GM19455 (cell line): ENCODE measurements around the gene SHE.
"Not testable (repeated sequence)": the region's sequence is repeated elsewhere in the genome, so short reads cannot be mapped to it uniquely, and the experiment has no call there.

Source experiments
- ATAC-seq: cut with Tn5 transposase; IDR thresholded peaks from one replicate; pipeline ENCODE4 v1.9.1; 2021; ENCODE audit not compliant: unreplicated experiment

SHE gene

DNA sequence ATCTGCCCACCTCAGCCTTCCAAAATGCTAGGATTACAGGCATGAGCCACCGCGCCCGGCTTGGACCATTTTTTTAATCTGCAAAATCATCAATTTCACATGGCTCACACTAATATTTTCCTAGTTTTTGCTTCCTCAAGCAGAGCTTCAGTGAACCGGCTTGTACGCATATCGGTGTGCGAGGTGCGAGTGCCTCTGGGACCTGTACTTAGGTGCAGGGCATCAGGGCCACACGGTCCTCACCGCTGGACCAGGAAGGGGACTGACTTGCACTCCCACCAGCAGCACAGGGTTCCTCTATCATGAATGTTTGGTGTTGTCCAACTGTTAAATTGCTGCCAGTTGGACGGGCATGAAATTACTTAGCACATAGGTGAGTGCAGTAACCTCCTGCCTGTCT lies 15.4 kb upstream of the SHE start:
- no peak for ATAC-seq

GRCh38 chr1:154514066-154514553 lies 11.9 kb upstream of the SHE start:
- no peak for ATAC-seq

DNA sequence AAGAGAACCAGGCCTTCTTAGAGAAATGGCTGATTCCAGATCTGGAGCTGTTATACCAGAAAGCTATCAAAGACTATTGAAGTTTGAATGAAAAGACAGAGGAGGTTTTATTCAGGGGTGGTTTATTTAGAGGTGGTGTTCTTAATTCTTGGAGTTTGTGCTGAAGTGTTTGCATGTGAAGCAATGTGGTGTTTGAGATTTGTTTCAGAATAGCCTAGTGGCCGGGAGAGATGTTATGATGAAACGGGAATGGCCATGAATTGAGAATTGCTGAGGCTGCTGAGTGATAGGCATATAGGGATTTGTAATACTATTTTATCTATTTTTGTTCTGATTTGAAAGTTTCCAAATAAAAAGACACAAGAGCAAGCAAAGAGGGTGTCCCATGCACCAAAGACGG lies 10.5 kb upstream of the SHE start:
- no peak for ATAC-seq

GRCh38 chr1:154503898-154504297 lies 1.7 kb upstream of the SHE start:
- ATAC-seq, result no peak

- no peak for ATAC-seq
Measured at GRCh38 chr1:154502744-154503115, 518 bp upstream of the SHE start.

- ATAC-seq, result no peak
Measured at GRCh38 chr1:154501423-154502065, 668 bp downstream of the SHE start.

DNA sequence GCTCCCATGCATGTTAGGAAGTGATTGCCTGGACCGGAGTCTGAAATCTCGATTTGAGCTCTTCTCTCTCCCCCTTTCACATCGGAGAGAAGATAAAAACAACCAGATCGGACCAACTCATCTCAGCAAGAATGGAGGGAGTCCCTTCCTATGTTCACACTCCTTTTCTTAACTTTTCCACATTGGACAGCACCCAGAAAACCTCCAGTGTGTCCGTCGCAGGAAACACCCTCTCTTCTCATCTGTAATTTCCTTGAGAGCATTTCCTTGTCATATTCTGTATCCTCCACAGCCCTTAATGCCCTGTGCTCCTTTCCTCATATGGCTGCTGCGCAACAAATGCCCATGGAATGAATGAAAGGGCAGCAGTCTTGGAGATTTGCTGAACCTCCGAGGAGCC lies 1.7 kb downstream of the SHE start:
- no peak for ATAC-seq

- ATAC-seq, result no peak
Measured at GRCh38 chr1:154499446-154499845, 2.8 kb downstream of the SHE start.

GRCh38 chr1:154497026-154497806 lies 5.0 kb downstream of the SHE start:
- ATAC-seq, result no peak

DNA sequence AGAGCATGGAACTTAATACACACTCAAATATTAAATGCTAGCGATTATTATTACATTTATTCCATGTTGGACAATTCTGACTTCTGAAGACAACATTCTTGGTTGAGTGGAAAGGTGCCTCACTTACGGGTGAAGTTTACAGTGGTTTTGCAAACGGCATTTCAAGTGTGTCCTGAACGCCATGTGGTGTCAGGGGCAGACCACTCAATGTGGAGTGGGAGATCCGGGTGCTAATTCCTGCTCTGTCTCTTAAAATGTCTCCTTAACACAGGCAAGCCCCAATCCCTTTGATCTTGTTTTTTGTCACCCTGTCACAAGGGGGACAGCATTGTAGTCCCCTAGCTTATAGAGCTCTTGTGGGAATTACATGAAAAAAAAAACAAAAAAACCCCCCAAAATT lies 5.8 kb downstream of the SHE start:
- ATAC-seq, result no peak

GRCh38 chr1:154495496-154496273 lies 6.5 kb downstream of the SHE start:
- no peak for ATAC-seq

- no peak for ATAC-seq
Measured at GRCh38 chr1:154493276-154493675, 8.9 kb downstream of the SHE start.

- ATAC-seq, result no peak
Measured at GRCh38 chr1:154492115-154492514, 10.1 kb downstream of the SHE start.

GRCh38 chr1:154490317-154490716 lies 11.9 kb downstream of the SHE start:
- ATAC-seq, result no peak

GRCh38 chr1:154489695-154490274 lies 12.4 kb downstream of the SHE start:
- ATAC-seq, result no peak

DNA sequence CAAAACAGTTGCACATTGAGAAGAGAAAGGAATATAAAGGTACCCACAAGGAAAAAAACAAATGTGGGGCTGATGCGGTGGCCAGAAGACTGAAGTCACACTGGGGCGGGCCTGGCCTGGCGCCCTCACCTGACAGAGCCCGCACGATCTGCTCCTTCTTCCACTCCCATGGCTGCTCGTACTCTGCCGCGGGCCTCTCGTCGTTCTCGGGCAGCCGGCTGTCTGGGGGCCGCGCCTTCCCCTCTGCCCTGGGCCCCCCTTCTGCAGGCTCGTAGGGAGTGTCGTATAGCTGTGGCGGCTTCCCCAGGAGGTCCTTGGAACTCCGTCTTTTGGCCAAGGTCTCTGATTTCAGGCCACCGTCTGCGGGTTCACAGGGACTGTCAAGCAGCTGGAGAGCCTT lies 13.3 kb downstream of the SHE start:
- ATAC-seq, result no peak

DNA sequence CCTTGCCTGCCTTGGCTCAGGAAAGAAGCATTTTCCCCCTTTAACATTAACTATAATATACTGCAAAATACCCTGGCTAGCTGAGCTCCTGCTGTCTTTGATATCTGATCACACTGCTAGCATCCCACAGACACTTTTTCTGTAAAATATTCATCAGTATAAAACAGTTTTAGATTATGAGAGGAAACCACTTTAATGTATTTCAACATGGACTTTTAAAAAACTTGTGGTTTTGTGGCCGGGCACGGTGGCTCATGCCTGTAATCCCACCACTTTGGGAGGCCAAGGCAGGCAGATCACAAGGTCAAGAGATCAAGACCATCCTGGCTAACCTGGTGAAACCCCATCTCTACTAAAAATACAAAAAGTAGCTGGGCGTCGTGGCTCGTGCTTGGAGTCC lies 15.5 kb downstream of the SHE start:
- ATAC-seq, result not testable (repeated sequence)

- no peak for ATAC-seq
Measured at GRCh38 chr1:154485910-154486496, 16.2 kb downstream of the SHE start.

- no peak for ATAC-seq
Measured at GRCh38 chr1:154485106-154485505, 17.1 kb downstream of the SHE start.

GRCh38 chr1:154483941-154484803 lies 18.0 kb downstream of the SHE start:
- ATAC-seq, result no peak
